ENCODE measurements around the gene THBD. TPM values are rescaled to one million over a fixed set of nuclear protein-coding genes. Genes with fewer than 3 reads are reported as not detected.

The THBD gene
- total RNA-seq, 2 donors from 2014 or later, result 6.6 to 88.4 TPM

DNA sequence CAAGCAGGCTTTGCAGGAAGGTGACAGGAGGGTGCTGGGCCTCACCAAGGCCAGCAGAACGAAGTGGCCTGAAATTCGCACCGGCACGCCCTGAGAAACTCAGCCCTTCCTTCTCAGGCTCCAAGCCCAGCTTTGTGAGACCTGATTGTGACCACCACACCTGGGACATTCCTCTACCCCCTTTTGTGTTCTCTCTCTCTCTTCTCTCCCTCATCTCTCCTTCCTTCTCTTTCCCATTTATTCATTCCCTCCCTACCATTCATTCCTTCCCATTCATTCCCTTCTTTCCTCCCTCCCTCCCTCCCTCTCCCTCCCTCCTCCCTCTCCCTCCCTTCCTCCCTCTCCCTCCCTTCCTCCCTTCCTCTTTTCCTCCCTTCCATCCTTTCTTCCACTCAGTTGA, 27.8 kb upstream of the THBD start:
- no peak overlapping the region for H3K4me3 ChIP-seq
- WGBS, result 89% methylated on average over 4 of the region's 4 CpGs
- intact Hi-C loops (cut with DNase I), result no loop called here
- TF ChIP-seq POLR2AphosphoS5 (IDR thresholded peaks at IDR 0.05) (no peak), POLR2A (IDR thresholded peaks at IDR 0.05) (no peak), CTCF (IDR thresholded peaks at IDR 0.05) (no peak)
- no peaks in the 10 kb centered on the region for H3K36me3 ChIP-seq
- H3K4me1 ChIP-seq (replicated peaks), result no peaks in the 10 kb centered on the region
- no peak for DNase-seq (ENCODE audit: low spot score)
- no peaks in the 10 kb centered on the region for H3K9me3 ChIP-seq
- no peak overlapping the region for H3K27ac ChIP-seq
- no peaks in the 10 kb centered on the region for H3K27me3 ChIP-seq (replicated peaks; ENCODE audit: insufficient read depth)

DNA sequence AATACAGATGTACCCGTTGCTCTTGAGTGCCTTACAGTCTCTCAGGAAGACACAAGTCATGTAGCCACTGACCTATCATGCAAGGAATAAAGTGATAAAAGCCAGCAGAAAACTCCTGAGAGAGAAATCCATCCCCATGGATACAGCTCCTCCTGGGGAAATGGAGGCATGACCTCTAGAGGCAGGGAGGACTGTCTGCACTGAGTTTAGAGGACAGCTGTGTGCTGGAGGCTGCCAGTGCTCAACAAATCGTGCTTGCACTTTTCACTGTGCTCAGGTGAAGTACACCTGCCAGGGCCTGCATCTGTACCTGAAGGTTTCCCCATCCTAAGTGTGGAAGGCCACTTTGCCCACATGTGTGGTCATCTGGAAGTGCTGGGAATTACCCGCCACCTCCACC, 24.6 kb upstream of the THBD start:
- no peak for TF ChIP-seq CTCF (IDR thresholded peaks at IDR 0.05)
- no peak for TF ChIP-seq POLR2AphosphoS5 (IDR thresholded peaks at IDR 0.05)
- TF ChIP-seq POLR2A (IDR thresholded peaks at IDR 0.05), result no peak
- 99% methylated on average over 3 of the region's 3 CpGs for WGBS
- Histone ChIP-seq H3K27ac (no peak overlapping the region), H3K27me3 (replicated peaks; ENCODE audit: insufficient read depth) (no peaks in the 10 kb centered on the region), H3K36me3 (no peaks in the 10 kb centered on the region), H3K4me1 (replicated peaks) (no peaks in the 10 kb centered on the region), H3K4me3 (no peak overlapping the region), H3K9me3 (no peaks in the 10 kb centered on the region)
- DNase-seq (ENCODE audit: low spot score), result no peak
- intact Hi-C loops (cut with DNase I), result no loop called here

- H3K27ac ChIP-seq, result no peak overlapping the region
- intact Hi-C loops (cut with DNase I), result no loop called here
- H3K27me3 ChIP-seq (replicated peaks; ENCODE audit: insufficient read depth), result no peaks in the 10 kb centered on the region
- H3K9me3 ChIP-seq, result no peaks in the 10 kb centered on the region
- 50% methylated on average over 11 of the region's 11 CpGs for WGBS
- no peak overlapping the region for H3K4me3 ChIP-seq
- no peak for TF ChIP-seq CTCF (IDR thresholded peaks at IDR 0.05)
- TF ChIP-seq POLR2A (IDR thresholded peaks at IDR 0.05), result no peak
- no peaks in the 10 kb centered on the region for H3K36me3 ChIP-seq
- no peak for DNase-seq (ENCODE audit: low spot score)
- no peaks in the 10 kb centered on the region for H3K4me1 ChIP-seq (replicated peaks)
Observed at GRCh38 chr20:23072892-23073586, 23.6 kb upstream of the THBD start.

DNA sequence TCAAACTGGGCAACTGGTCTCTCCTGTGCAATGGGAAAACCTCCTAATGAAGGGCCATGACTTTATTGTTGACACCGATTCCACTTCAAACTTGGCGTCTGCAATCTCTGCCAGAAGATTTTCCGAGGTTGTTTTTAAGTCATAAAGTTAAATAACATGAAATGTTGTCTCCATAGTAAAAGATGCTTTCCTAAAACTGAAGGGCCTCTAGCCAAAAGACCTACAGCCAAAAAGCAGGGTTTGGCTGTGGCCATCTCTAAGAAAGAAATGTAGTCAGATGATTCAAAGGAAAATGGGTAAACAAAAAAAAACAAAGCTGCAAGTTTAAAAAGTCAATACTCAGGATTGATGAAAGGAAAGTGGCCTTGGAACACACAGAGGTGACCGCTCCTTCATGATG, 22.5 kb upstream of the THBD start:
- WGBS, result 73% methylated on average over 4 of the region's 4 CpGs
- Histone ChIP-seq H3K9me3 (no peaks in the 10 kb centered on the region), H3K27me3 (replicated peaks; ENCODE audit: insufficient read depth) (no peaks in the 10 kb centered on the region), H3K36me3 (no peaks in the 10 kb centered on the region), H3K27ac (no peak overlapping the region), H3K4me1 (replicated peaks) (no peaks in the 10 kb centered on the region), H3K4me3 (no peak overlapping the region)
- DNase-seq (ENCODE audit: low spot score), result no peak
- TF ChIP-seq CTCF (IDR thresholded peaks at IDR 0.05) (no peak), POLR2A (IDR thresholded peaks at IDR 0.05) (no peak), POLR2AphosphoS5 (IDR thresholded peaks at IDR 0.05) (no peak)
- intact Hi-C loops (cut with DNase I), result no loop called here

GRCh38 chr20:23071398-23071797, 21.9 kb upstream of the THBD start:
- Histone ChIP-seq H3K4me3 (no peak overlapping the region), H3K4me1 (replicated peaks) (no peaks in the 10 kb centered on the region), H3K27ac (no peak overlapping the region), H3K9me3 (no peaks in the 10 kb centered on the region), H3K36me3 (no peaks in the 10 kb centered on the region), H3K27me3 (replicated peaks; ENCODE audit: insufficient read depth) (no peaks in the 10 kb centered on the region)
- TF ChIP-seq POLR2A (IDR thresholded peaks at IDR 0.05) (no peak), CTCF (IDR thresholded peaks at IDR 0.05) (no peak), POLR2AphosphoS5 (IDR thresholded peaks at IDR 0.05) (no peak)
- no peak for DNase-seq (ENCODE audit: low spot score)
- intact Hi-C loops (cut with DNase I), result no loop called here
- 95% methylated on average over 3 of the region's 3 CpGs for WGBS

Measured in prostate gland (tissue), 2 donors.